ENCODE data around the gene CCNJL.

Gene CCNJL

DNA sequence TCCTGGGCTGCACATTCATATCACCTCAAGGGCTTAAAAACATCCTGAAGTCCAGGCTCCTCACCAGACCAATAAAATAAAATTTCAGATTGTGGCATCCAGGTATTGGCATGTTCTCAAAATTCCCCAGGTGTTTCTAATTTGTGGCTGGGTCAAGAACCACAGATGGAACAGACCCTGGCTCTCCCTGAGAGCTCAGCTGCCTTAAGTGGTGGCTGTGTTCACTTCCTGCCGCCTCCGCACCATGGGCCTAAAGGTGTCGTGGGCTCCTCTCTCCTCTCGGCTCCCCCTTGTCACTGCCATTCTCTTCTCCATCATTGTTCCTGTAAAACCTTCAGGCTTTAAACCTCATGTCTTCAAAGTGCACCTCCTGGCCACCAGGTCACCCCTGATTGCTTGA lies 17.8 kb upstream of the CCNJL start:
- FAIRE-seq = no peak

DNA sequence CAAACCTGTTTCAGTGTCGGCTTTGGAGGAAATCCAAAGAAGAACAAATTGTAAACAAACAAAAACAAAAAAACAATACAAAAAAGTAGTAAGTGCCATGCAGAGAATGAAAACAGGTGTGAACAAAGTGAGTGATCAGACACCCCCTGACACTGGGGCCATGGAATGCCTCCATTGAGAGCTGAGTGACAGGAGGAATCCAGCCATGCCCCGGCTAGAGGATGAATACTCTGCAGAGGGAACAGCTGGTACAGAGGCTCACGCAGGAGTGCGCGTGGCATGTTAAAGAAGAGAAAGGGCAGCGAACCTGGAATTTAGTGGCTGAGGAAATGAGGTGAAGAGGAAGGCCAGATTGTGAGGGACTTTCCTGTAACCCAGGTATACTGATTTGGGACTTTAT lies 15.5 kb upstream of the CCNJL start:
- FAIRE-seq = no peak

DNA sequence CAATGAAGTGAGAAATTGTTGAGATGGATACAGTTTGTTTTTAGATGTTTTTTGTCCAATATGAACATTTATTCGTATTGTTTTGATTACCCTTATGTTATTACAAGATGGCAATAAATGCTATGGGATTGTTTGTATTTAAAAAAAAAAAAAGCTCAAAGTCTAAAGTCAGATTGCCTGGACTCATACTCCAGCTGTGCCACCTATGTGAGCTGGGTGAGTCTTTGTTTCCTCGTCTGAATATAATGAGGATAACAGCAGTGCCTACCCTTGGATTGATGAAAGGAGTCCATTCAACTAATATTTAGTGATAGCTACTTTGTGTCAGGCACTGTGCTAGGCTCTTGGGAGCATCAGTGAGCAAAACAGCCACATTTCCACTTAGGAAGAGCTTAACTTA lies 14.6 kb upstream of the CCNJL start:
- FAIRE-seq = no peak

DNA sequence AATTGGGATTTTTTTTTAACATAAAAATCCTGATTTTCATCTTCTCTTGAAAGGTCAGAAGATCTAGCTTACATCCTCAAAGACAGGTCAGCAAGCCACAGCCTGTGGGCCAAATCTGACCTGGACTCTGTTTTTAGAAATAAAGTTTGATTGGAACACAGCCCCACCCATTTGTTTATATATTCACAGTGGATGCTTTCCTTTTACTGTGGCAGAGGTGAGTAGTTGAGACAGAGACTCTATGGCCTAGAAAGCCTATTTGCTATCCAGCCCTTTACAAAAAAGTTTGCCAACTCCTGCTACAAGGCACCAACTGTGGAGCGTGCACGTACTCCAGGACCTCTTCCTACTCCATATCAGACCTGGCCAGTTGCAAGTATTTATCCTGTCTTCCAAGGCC lies 13.4 kb upstream of the CCNJL start:
- no peak for FAIRE-seq

DNA sequence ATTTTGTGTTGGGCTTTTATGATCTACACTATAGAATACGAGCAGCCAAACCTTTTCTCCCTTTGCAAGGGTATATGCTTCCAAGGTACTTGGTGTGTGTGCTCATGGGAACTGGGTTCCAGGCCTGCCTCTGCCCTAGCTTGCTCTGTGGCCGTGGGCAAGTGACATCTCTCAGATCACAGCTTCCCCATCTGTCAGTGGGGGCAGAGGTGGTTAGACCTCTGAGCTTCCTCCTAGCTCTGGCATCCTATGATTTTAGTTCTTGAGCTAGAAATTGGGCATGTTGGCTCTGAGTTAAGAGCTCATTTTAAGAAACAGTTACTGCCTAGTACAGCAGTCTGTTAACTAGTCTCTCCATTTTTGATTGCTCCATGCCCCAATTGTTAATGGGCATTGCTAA lies 12.5 kb upstream of the CCNJL start:
- FAIRE-seq = no peak

DNA sequence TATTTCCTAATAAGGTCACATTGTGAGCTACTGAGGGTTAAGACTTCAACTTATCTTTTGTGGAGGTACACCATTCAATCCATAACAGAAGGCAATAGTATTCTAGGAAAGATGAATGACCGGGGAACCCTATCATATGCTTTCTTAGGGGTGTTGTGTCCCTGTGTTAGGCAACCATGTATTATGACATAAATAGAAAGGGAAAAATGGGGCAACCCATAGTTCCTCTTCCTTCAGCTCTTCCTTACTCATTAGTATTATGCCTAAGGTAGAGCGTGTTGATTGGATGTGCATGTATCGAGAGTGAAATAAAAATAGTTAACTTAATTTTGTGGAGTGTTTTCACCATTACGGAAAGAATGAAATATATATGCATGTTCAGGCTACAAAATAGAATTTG lies 6.0 kb upstream of the CCNJL start:
- no peak for FAIRE-seq

DNA sequence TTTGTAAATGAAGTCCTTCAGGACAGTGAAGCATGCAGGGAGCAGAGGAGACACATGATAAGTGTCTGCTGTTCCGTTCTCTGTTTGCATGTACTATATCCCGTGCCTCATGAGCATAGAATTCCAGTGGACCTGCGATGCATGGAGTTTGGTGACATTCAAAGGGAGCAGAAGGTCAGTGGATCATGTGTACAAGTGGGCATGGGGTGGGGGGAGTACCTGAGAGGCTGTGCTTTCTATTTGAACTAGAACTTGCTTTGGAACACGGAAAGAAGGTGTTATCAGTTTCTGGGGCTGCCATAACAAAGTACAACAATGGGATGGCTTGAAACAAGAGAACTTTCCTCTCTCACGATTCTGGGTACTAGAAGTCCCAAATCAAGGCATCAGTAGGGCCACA lies 5.1 kb upstream of the CCNJL start:
- FAIRE-seq = no peak

DNA sequence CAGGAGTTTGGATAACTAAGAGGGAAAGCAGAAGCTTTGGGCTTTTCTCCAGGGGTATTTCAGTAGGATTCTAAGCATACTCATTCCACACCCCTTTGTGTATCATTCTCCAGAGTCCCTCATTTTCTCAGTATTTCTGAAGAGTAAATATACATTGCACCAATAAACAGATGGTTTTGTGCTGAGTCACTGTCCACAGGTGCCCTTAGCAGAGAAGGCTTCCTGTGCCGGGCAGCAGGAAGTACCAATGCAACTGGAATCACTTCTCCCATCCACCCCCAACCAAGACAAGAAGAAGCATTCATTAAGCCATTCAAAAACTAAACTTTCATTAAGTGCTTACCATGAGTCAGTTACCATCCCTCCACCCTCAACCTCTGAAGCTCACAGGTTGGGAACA lies 3.6 kb upstream of the CCNJL start:
- FAIRE-seq = no peak

DNA sequence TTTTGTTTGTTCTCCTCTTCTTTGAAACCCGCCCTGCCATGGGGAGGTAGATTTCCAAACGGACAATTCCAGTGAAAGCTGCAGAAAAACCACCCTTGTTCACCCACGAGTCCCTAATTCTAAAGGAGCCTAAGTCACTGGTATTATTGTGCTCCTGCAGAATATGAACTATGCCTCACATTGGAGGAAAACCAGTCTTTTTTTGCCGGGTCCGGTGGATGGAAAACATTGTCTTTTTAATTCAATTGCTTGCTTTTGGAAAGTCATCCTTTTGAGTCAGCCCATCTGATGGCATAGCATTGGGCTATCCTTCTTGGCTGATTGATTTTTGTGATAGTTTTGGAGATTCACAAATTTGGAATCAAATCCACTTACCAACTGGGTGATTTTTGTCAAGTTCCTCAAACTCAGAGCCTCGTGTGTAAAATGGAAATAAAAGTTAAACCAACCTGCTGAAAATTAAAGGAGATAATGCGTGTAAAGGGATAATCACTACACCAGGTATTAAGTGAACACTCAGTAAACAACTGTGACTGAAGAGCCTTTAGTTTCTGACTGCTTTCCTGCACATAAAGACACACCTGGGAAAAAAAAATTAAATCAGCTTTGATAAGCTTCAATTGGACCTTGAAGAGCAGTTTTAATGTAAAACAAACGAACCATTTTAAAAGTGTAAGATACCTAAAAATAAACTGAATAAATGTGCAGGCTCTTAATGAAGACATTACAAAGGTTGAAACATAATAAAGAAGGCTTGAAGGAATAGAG lies 780 bp upstream of the CCNJL start:
- no peak for FAIRE-seq

DNA sequence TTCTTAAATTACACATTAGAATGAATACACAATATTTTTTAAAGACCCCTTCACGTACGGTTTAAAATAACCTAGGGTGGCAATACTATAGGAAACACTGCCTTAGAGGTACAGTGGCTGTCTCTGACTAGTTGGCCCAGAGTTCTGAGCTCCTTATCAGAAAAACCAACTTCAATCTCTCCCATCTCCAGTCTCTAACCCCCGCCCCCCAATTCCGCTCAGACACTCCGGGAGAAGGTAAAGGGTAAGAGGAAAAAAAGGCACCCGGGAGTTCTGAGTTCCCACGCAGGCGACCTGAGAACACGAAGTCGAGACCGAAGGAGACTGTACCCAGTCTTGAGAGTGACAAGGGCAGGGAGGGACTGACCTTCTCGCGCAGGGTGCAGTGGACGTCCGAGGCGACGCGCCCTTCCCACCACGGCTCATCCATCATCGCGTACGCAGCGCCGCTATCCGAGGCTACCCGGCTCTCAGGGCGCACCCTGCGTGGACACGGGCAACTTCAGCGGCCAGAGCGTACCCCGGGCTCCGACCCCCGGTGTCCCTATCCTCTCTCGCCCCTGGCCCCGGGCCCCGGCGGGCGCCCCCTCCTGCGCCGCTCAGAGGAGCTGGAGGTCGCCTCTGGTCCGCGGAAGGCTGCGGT lies 752 bp downstream of the CCNJL start:
- FAIRE-seq = no peak

DNA sequence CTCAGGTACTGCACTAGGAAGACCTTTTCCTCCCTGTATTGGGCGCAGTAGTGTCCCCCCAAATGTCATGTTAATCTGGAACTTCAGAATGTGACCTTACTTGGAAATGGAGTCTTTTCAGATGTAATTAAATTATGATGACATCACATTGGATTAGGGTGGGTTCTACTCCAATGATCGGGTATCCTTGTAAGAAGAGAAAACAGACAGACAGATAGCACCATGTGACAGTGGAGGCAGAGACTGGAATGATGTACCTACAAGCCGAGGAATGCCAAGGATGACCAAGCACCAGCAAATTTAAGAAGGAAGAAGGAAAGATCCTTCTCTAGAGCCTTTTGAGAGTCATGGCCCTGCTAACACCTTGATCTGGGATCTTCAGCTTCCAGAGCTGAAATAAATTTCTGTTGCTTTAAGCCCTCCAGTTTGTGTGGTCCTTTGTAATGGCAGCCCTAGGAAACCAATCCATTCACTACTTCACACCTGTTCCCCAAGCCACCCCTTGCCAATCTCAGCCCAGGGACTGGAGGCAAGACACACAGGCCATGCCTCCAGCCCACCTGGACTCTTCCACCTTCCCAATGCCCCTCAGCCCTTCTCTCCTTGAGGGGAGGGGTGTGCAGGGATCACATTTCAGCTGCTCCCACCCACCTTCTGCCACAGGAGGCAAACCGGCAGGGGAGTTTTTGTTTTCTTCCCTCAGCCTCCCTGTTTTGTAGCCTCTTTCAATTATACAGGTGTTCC lies 1.6 kb downstream of the CCNJL start:
- FAIRE-seq = no peak

DNA sequence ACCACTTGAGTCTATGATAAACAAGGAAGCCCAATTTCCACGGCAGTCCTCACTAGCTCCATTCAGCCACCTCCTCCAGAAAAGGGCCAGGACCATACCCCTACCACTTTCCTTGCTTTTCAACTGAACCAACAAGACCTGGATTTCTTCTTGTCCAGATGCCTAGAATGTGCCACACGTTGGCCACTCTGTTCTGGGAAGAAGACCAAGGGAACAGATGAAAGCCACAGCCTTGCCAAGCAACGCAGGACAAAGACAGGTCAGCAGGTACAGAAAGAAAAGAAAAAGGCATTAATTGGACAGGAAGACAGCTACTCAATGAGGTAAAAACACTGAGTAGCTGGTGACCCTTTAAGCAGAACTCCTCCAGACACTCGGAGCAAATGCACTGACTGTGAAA lies 2.2 kb downstream of the CCNJL start:
- FAIRE-seq = no peak

DNA sequence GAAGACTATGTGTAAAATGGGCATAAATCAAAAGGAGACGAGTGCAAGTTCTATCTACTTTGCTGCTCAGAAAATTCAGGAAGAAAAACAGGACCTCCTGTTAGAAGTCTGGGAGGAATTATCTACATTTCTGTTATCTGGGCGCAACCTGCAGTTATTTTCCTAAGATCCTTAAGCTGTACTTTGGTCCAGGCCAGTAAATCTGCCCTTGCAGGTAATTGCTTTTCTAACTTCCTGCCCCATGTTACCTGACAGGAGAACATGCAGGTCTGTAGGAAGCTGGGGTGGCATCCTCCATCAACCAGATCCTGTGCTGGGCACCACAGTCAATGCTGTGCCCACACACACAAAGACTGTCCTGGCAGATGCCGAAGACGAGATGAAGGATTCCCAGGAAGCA lies 5.7 kb downstream of the CCNJL start:
- no peak for FAIRE-seq

DNA sequence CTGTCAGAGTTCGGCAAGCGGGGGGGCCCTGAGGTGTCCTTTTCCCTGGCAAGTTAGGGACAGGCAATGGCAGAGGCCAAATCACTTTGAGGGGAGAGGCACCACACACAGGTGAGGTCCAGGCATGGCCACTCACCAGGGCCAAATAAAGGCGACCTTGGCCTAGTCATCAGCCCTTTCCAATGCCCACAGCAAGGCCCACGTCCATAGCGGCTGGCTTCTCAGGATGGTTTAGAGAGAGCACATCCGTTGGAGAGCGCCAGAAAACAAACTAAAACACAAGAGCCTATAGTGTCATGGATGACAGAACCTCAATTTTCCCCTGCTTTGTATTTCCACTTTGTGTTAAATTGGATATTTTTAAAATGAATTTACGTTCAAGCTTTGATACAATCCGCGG lies 7.0 kb downstream of the CCNJL start:
- no peak for FAIRE-seq

DNA sequence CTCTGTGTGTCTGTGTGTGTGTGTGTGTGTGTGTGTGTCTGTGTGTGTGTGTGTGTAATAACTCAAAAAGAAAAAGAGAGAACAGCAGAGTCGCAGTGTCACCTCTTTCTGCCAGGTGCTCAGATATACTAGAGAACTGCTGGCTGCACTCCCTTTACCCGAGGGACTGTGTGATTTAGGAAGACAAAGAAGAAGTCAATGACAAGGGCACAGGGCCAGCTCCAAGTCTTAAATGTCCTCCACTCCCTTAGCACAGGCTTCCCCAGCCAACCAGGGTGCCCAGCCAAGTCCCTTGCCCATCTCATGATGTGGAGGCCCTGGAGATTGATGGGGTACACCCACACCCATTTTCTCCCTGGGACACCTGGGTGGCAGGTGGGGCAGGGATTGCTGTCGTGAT lies 8.7 kb downstream of the CCNJL start:
- no peak for FAIRE-seq

DNA sequence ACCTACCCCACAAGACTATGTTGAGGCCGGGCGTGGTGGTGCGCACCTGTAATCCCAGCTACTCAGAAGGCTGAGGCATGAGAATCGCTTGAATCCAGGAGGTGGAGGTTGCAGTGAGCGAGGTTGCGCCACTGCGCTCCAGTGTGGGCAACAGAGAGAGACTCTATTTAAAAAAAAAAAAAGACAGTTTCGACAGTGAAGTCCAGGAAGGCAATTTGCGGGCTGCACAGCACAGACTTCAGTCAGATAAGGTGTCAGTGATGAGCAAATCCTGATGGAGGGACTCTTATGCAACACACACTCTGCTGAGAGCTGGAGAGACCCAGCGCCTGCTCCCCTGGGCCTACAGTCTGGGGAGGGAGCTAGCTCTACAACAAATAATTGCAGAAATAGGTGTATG lies 14.2 kb downstream of the CCNJL start:
- FAIRE-seq = no peak

DNA sequence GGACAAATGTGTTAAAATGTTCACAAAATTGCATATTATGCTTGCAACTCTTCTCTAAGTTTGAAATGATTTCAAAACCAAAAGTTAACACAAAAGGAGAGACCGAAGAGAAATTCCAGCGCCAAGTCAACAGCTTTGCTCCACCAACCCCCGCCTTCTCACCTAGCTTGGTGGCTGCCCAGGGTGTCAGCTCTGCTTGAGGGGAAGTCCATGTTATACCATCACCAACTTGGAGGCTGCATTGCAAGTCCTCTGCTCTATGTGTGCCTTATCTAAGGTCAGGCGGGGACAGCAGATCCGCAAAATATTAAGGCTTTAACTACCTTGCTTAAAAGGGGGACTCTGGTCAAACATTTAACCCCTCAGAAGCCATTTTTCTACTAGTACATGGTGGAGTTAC lies 14.6 kb downstream of the CCNJL start:
- FAIRE-seq = no peak

DNA sequence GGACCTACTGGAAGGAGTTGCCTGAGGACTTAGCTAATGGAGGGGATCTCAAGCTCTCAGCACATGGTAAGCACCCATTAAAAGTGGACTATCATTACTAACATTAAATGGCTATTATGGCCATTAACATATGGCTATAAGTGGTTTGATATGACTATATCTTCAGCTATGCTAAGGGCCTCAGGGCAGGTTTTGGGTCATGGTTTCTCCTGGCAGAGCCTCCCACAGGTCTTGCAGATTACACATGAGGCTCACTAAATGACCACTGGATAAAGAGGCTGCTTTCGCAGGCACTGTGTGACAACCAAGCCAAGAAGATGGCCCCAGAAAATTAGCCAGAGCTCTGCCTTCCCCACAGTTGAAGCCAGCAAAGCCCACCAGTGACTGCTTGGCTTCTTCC lies 15.4 kb downstream of the CCNJL start:
- no peak for FAIRE-seq

DNA sequence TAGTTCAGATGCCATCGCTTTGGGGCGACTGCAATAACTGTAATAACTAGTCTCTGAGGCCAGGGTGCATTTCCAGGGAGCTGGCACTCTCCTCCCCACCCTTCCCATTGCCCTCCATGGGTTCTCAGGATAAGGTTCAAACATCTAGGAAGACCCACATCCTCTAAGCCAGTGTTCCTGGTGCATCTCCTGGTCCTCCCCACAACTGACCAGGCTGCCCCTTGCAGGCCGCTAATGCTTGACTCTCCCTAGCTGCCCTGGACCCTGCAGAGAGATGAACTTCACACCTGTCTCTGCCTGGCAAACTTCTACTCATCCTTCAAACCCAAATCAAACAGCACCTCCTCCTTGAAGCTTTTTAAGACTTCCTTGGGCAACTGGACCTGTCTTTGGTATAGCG lies 15.9 kb downstream of the CCNJL start:
- FAIRE-seq = no peak

DNA sequence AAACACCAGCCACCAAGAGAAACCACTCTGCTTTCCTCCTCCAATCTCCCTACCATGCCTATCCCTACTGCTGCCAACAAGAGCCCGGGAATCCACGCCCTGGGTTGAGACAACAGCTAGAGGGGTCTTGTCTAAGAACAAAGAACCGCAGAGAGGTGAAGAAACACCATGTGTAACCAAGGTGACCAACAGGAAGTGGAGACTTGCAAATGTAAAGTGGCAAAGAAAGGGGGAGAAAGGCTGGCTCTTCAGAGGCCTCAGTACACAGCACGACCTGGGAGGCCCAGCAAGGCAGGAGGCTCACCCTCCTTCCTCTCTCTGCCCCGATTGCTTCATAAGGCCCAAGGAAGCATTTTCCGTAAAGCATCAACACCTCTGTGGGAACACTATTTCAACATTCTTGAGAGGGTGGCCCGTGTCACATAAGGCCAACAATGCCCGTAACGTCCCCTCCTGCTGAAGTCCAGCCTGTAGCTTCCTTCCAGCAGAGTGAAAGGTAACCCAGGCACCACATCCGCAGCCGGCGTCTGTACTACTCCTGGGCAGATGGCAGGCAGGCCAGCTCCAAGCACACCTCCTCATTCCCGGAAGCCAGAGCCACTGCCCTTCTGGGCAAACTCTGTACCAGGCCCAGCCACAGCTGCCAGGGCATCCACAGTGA lies 18.3 kb downstream of the CCNJL start:
- FAIRE-seq = no peak

DNA sequence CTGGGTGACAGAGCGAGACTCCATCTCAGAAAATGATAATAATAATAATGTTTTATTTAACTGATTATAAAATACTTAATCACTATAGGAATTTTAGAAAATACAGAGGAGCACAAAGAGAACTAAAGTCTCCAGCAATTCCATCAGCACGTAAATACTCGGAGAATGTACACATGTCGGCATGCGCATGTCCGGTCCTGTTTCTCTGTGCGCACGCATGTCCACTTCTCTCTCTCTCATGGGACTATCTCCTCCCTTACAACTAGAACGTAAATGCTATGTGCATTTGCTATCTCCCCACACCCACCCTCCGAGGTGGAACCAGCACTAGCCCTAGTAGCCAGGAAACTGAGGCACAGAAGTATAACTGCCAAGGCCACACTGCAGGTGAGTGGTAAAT lies 19.0 kb downstream of the CCNJL start:
- FAIRE-seq = no peak

DNA sequence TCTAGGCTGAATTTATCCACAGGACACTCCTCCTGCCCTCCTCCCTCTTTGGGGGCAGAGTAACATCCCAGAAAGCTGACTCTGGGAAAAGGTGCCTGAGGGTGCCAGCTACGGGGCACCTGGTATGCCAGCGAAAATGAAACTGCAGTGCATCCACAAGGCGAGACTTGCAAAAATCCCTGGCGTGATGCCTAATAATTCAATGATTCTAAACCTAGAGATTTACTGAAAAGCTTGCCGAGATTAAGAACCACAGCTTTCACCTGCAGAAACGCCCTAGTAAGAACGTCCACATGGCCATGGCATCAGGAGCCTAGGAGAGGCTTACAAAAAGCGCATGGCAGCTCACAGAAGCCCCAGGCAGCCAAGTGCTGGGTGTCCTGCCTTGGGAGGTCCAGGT lies 20.9 kb downstream of the CCNJL start:
- no peak for FAIRE-seq

DNA sequence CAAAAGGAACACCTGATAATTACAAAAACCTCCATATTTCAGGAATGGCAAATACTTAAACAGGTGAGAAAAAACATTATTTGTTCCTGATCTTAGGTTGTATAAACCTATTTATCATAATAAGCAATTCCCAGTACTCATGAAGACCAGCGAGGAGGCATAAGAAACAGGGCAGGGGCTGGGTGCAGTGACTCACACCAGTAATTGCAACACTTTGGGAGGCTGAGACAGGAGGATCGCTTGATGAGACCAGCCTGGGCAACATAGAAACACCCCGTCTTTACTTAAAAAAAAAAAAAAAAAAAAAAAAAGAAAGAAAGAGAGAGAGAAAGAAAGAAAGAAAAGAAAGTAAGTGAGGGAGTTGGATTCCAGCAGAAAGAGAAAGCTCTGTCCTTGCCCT lies 21.6 kb downstream of the CCNJL start:
- FAIRE-seq = no peak

DNA sequence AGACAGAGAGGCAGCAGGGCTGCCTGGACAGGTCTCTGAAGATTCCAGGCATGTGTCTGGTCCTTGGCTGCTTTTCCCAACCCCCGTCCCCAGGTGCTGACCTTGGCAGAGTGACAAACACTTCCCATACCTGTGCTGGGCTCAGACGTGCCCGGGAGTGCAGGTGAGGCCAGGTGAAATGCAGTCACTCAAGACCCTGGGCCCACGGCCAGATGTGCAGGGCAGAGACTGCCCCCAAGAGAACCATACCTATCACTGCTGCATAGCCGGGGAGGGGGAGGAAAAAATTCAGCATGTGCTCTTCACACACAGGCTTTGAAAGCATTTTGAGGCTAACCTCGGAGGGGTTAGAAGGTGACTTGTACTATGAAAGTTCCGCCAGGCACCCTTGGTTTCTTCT lies 22.6 kb downstream of the CCNJL start:
- no peak for FAIRE-seq
